ENCODE data around the gene OSTC.

The OSTC gene

GRCh38 chr4:108650212-108651013 is at the start of gene OSTC:
OSTC (plus strand) TSS chr4:108650599; CDS start chr4:108650656, 57 bp downstream.
- Histone ChIP-seq H3K9ac (ENCODE audit: low read length) (peak within 1 kb of the TSS; percentile 97), H3K27me3 (ENCODE audit: control insufficient read depth, insufficient read depth, low read length) (no peaks in the 10 kb centered on the region), H3K4me1 (ENCODE audit: control insufficient read depth, insufficient read depth, low read length) (no peaks in the 10 kb centered on the region), H3K36me3 (ENCODE audit: control insufficient read depth, insufficient read depth, low read length) (peaks cover 16% of the 10 kb centered on the region; the same call in 1 of the 2 replicates), H3K4me3 (ENCODE audit: low read depth, low read length) (peak within 1 kb of the TSS; percentile 96), H3K9me3 (ENCODE audit: control insufficient read depth, insufficient read depth, low read depth, low read length) (no peaks in the 10 kb centered on the region), H3K27ac (ENCODE audit: low read depth, low read length) (peak within 1 kb of the TSS; percentile 87)

- Histone ChIP-seq H3K9me3 (ENCODE audit: control insufficient read depth, insufficient read depth, low read depth, low read length) (peaks cover 2% of the 10 kb centered on the region; the same call in 1 of the 2 replicates), H3K4me1 (ENCODE audit: control insufficient read depth, insufficient read depth, low read length) (no peaks in the 10 kb centered on the region), H3K27ac (ENCODE audit: low read depth, low read length) (no peak overlapping the region), H3K4me3 (ENCODE audit: low read depth, low read length) (no peak overlapping the region), H3K27me3 (ENCODE audit: control insufficient read depth, insufficient read depth, low read length) (no peaks in the 10 kb centered on the region), H3K9ac (ENCODE audit: low read length) (no peak overlapping the region), H3K36me3 (ENCODE audit: control insufficient read depth, insufficient read depth, low read length) (no peaks in the 10 kb centered on the region)
Measured at GRCh38 chr4:108601106-108601505, 49.3 kb upstream of the OSTC start.

GRCh38 chr4:108601532-108601931 is 48.9 kb upstream of the OSTC start:
- H3K9me3 ChIP-seq (ENCODE audit: control insufficient read depth, insufficient read depth, low read depth, low read length) = peaks cover 3% of the 10 kb centered on the region; the same call in 1 of the 2 replicates
- no peak overlapping the region for H3K27ac ChIP-seq (ENCODE audit: low read depth, low read length)
- no peaks in the 10 kb centered on the region for H3K4me1 ChIP-seq (ENCODE audit: control insufficient read depth, insufficient read depth, low read length)
- no peak overlapping the region for H3K9ac ChIP-seq (ENCODE audit: low read length)
- H3K27me3 ChIP-seq (ENCODE audit: control insufficient read depth, insufficient read depth, low read length) = no peaks in the 10 kb centered on the region
- no peaks in the 10 kb centered on the region for H3K36me3 ChIP-seq (ENCODE audit: control insufficient read depth, insufficient read depth, low read length)
- no peak overlapping the region for H3K4me3 ChIP-seq (ENCODE audit: low read depth, low read length)

GRCh38 chr4:108602163-108602562 is 48.2 kb upstream of the OSTC start:
- no peak overlapping the region for H3K4me3 ChIP-seq (ENCODE audit: low read depth, low read length)
- H3K36me3 ChIP-seq (ENCODE audit: control insufficient read depth, insufficient read depth, low read length) = no peaks in the 10 kb centered on the region
- no peaks in the 10 kb centered on the region for H3K4me1 ChIP-seq (ENCODE audit: control insufficient read depth, insufficient read depth, low read length)
- no peak overlapping the region for H3K27ac ChIP-seq (ENCODE audit: low read depth, low read length)
- 0 out of 2 replicates have a peak, but pooled peaks cover 3% of the 10 kb centered on the region for H3K9me3 ChIP-seq (ENCODE audit: control insufficient read depth, insufficient read depth, low read depth, low read length)
- no peak overlapping the region for H3K9ac ChIP-seq (ENCODE audit: low read length)
- no peaks in the 10 kb centered on the region for H3K27me3 ChIP-seq (ENCODE audit: control insufficient read depth, insufficient read depth, low read length)

- H3K4me3 ChIP-seq (ENCODE audit: low read depth, low read length) = no peak overlapping the region
- no peaks in the 10 kb centered on the region for H3K36me3 ChIP-seq (ENCODE audit: control insufficient read depth, insufficient read depth, low read length)
- 0 out of 2 replicates have a peak, but pooled peaks cover 3% of the 10 kb centered on the region for H3K9me3 ChIP-seq (ENCODE audit: control insufficient read depth, insufficient read depth, low read depth, low read length)
- no peak overlapping the region for H3K27ac ChIP-seq (ENCODE audit: low read depth, low read length)
- H3K9ac ChIP-seq (ENCODE audit: low read length) = no peak overlapping the region
- no peaks in the 10 kb centered on the region for H3K27me3 ChIP-seq (ENCODE audit: control insufficient read depth, insufficient read depth, low read length)
- H3K4me1 ChIP-seq (ENCODE audit: control insufficient read depth, insufficient read depth, low read length) = no peaks in the 10 kb centered on the region; the same call in 1 of the 2 replicates
Measured at GRCh38 chr4:108607079-108607815, 43.2 kb upstream of the OSTC start.

- H3K27ac ChIP-seq (ENCODE audit: low read depth, low read length) = no peak overlapping the region
- no peak overlapping the region for H3K9ac ChIP-seq (ENCODE audit: low read length)
- peaks cover 3% of the 10 kb centered on the region; the same call in 1 of the 2 replicates for H3K4me1 ChIP-seq (ENCODE audit: control insufficient read depth, insufficient read depth, low read length)
- H3K36me3 ChIP-seq (ENCODE audit: control insufficient read depth, insufficient read depth, low read length) = no peaks in the 10 kb centered on the region
- no peaks in the 10 kb centered on the region for H3K27me3 ChIP-seq (ENCODE audit: control insufficient read depth, insufficient read depth, low read length)
- no peak overlapping the region for H3K4me3 ChIP-seq (ENCODE audit: low read depth, low read length)
- H3K9me3 ChIP-seq (ENCODE audit: control insufficient read depth, insufficient read depth, low read depth, low read length) = peaks cover 6% of the 10 kb centered on the region; the same call in 1 of the 2 replicates
Measured at GRCh38 chr4:108611365-108611764, 39.0 kb upstream of the OSTC start.

- Histone ChIP-seq H3K27ac (ENCODE audit: low read depth, low read length) (no peak overlapping the region), H3K4me3 (ENCODE audit: low read depth, low read length) (no peak overlapping the region), H3K27me3 (ENCODE audit: control insufficient read depth, insufficient read depth, low read length) (no peaks in the 10 kb centered on the region), H3K9me3 (ENCODE audit: control insufficient read depth, insufficient read depth, low read depth, low read length) (peaks cover 3% of the 10 kb centered on the region; the same call in 1 of the 2 replicates), H3K36me3 (ENCODE audit: control insufficient read depth, insufficient read depth, low read length) (no peaks in the 10 kb centered on the region), H3K9ac (ENCODE audit: low read length) (no peak overlapping the region), H3K4me1 (ENCODE audit: control insufficient read depth, insufficient read depth, low read length) (peaks cover 3% of the 10 kb centered on the region; the same call in 1 of the 2 replicates)
Measured at GRCh38 chr4:108612365-108612764, 38.0 kb upstream of the OSTC start.

- peaks cover 17% of the 10 kb centered on the region; the same call in 1 of the 2 replicates for H3K4me1 ChIP-seq (ENCODE audit: control insufficient read depth, insufficient read depth, low read length)
- peak overlapping the region; percentile 86 for H3K4me3 ChIP-seq (ENCODE audit: low read depth, low read length)
- peaks cover 37% of the 10 kb centered on the region for H3K36me3 ChIP-seq (ENCODE audit: control insufficient read depth, insufficient read depth, low read length)
- H3K27me3 ChIP-seq (ENCODE audit: control insufficient read depth, insufficient read depth, low read length) = no peaks in the 10 kb centered on the region
- no peak overlapping the region for H3K27ac ChIP-seq (ENCODE audit: low read depth, low read length)
- peaks cover 3% of the 10 kb centered on the region; the same call in 1 of the 2 replicates for H3K9me3 ChIP-seq (ENCODE audit: control insufficient read depth, insufficient read depth, low read depth, low read length)
- H3K9ac ChIP-seq (ENCODE audit: low read length) = no peak overlapping the region
Measured at GRCh38 chr4:108619372-108620100, 30.9 kb upstream of the OSTC start.

GRCh38 chr4:108620101-108620932 is 30.1 kb upstream of the OSTC start, which contains the start of gene RPL34:
RPL34 (plus strand) TSS chr4:108620576; CDS start chr4:108621960, 1,384 bp downstream.
- Histone ChIP-seq H3K4me1 (ENCODE audit: control insufficient read depth, insufficient read depth, low read length) (peaks cover 17% of the 10 kb centered on the region; the same call in 1 of the 2 replicates), H3K9ac (ENCODE audit: low read length) (peak within 1 kb of the TSS; percentile 96), H3K4me3 (ENCODE audit: low read depth, low read length) (peak within 1 kb of the TSS; percentile 86), H3K9me3 (ENCODE audit: control insufficient read depth, insufficient read depth, low read depth, low read length) (peaks cover 1% of the 10 kb centered on the region; the same call in 1 of the 2 replicates), H3K27me3 (ENCODE audit: control insufficient read depth, insufficient read depth, low read length) (no peaks in the 10 kb centered on the region), H3K27ac (ENCODE audit: low read depth, low read length) (peak within 1 kb of the TSS; percentile 90), H3K36me3 (ENCODE audit: control insufficient read depth, insufficient read depth, low read length) (peaks cover 45% of the 10 kb centered on the region)
